Activated CD4-positive, alpha-beta memory T cell treated with anti-CD3 and anti-CD28 coated beads for 36 hours (primary cell): Measurements from ENCODE around the gene C15orf62. TPM values are rescaled to one million over a fixed set of nuclear protein-coding genes. Genes with fewer than 3 reads are reported as not detected.

Source experiments
- CTCF ChIA-PET: fragments of 350-600 bp; sonication (Branson Sonifier 250); formaldehyde crosslinking; loops from one replicate; lab custom pipeline; 2021; ENCODE audit warnings: antibody characterized with exemption, inconsistent platforms; lab: Charles Lee
- POLR2A ChIA-PET: fragments of 350-600 bp; sonication (Branson Sonifier 250); formaldehyde crosslinking; loops from one replicate; lab custom pipeline; 2021; ENCODE audit warnings: antibody characterized with exemption; lab: Charles Lee
- DNase-seq: peaks from one replicate; pipeline ENCODE4 v3.0.0-alpha.2; 2020
- H3K27ac Mint-ChIP-seq: one replicate; pipeline ENCODE4 v1.8.0; 2021; ENCODE audit warnings: mixed read lengths
- H3K27me3 Mint-ChIP-seq: one replicate; pipeline ENCODE4 v1.8.0; 2021; ENCODE audit warnings: mixed read lengths
- H3K36me3 Mint-ChIP-seq: one replicate; pipeline ENCODE4 v1.8.0; 2021; ENCODE audit warnings: mixed read lengths
- H3K4me1 Mint-ChIP-seq: one replicate; pipeline ENCODE4 v1.8.0; 2021; ENCODE audit warnings: low read depth, mixed read lengths
- H3K4me3 Mint-ChIP-seq: one replicate; pipeline ENCODE4 v1.8.0; 2021; ENCODE audit warnings: mild to moderate bottlenecking, mixed read lengths
- H3K9me3 Mint-ChIP-seq: one replicate; pipeline ENCODE4 v1.8.0; 2021; ENCODE audit warnings: mixed read lengths
- intact Hi-C: fragments of 100-400 bp; cut with micrococcal nuclease; formaldehyde crosslinking; loops from one replicate; pipeline ENCODE4 v1.15.1; 2023
- total RNA-seq, 2 experiments: library from RNA; stranded (reverse); gene quantifications; one replicate each; pipeline ENCODE4 v1.2.3, GENCODE V29; 2021

The C15orf62 gene
- total RNA-seq, 2 experiments from 2014 or later = 0.39 to 0.43 TPM

DNA sequence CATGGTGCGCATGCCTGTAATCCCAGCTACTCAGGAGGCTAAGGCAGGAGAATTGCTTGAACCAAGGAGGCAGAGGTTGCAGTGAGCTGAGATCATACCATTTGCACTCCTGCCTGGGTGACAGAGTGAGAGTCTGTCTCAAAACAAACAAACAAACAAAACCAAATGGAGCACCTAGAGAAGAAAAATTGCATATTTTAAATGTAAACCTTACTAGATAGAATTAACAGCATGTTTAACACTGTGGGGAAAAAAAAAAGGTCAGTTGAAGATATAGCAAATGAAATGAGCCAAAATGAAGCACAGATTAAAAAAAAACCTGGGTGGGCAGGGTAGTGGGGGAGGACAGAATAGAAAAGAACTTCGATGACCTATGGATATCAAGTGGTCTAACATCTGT lies 51.4 kb downstream of the C15orf62 start:
- no peaks in the 10 kb centered on the region for H3K9me3 Mint-ChIP-seq
- no peak for DNase-seq
- H3K4me3 Mint-ChIP-seq = no peak overlapping the region
- no peaks in the 10 kb centered on the region for H3K36me3 Mint-ChIP-seq
- H3K27ac Mint-ChIP-seq = no peak overlapping the region
- POLR2A ChIA-PET = no interaction called here
- CTCF ChIA-PET = interaction anchor here (0.7 kb wide), 1 partner anchor 483 kb away, joined by 3 read pairs; no protein-coding TSS in a partner anchor
- intact Hi-C loops = no loop called here
- peaks cover 4% of the 10 kb centered on the region for H3K27me3 Mint-ChIP-seq
- no peaks in the 10 kb centered on the region for H3K4me1 Mint-ChIP-seq

Other genes starting within 250 kb of the C15orf62 start
- 10 to 100 TPM; 28.6 to 29.2 TPM for gene CCDC32, start 204.9 kb upstream of the C15orf62 start, total RNA-seq
- 10 to 100 TPM; 12.7 to 13.7 TPM for gene RPUSD2, start 200.7 kb upstream of the C15orf62 start, total RNA-seq
- gene KNL1, start 175.7 kb upstream of the C15orf62 start, total RNA-seq = 10 to 100 TPM; 32.8 to 33.1 TPM
- gene RAD51, start 74.8 kb upstream of the C15orf62 start, total RNA-seq = 10 to 100 TPM; 67.1 to 70.0 TPM
- 10 to 100 TPM; 22.6 to 22.7 TPM for gene RMDN3, start 14.7 kb upstream of the C15orf62 start, total RNA-seq
- gene GCHFR, start 5.9 kb upstream of the C15orf62 start, total RNA-seq = 10 to 100 TPM; 36.0 to 40.2 TPM
- gene ZFYVE19, start 37.1 kb downstream of the C15orf62 start, total RNA-seq = 10 to 100 TPM; 22.8 to 26.1 TPM
- 10 to 100 TPM; 32.5 to 34.5 TPM for gene DNAJC17, start 37.5 kb downstream of the C15orf62 start, total RNA-seq
- gene PPP1R14D, start 58.7 kb downstream of the C15orf62 start, total RNA-seq = not detected
- gene SPINT1, start 74.1 kb downstream of the C15orf62 start, total RNA-seq = 10 to 100 TPM; 11.3 to 13.1 TPM
- gene RHOV, start 104.3 kb downstream of the C15orf62 start, total RNA-seq = under 1 TPM; 0.29 to 0.53 TPM
- gene VPS18, start 124.5 kb downstream of the C15orf62 start, total RNA-seq = 1 to 10 TPM; 7.8 to 8.8 TPM
- gene DLL4, start 159.4 kb downstream of the C15orf62 start, total RNA-seq = not detected
- 10 to 100 TPM; 21.6 to 22.3 TPM for gene CHAC1, start 183.5 kb downstream of the C15orf62 start, total RNA-seq